Caco-2 (cell line): ENCODE measurements around the gene MOV10L1. TPM values are rescaled to one million over a fixed set of nuclear protein-coding genes. Genes with fewer than 3 reads are reported as not detected.

Source experiments
- BruUV-seq: library from RNA; stranded (reverse); fragments of 400-500 nt; replicated peaks from 2 replicates; lab custom pipeline; 2021; lab: Mats Ljungman, UMichigan
- CTCF ChIA-PET: fragments of 300-600 bp; sonication (Branson Sonifier 250); formaldehyde crosslinking; loops from one replicate; lab custom pipeline; 2022; ENCODE audit warnings: antibody characterized with exemption; lab: Charles Lee
- POLR2A ChIA-PET: fragments of 300-600 bp; sonication (Branson Sonifier 250); formaldehyde crosslinking; loops from one replicate; lab custom pipeline; 2022; ENCODE audit warnings: antibody characterized with exemption; lab: Charles Lee
- DNase-seq, 2 experiments: peaks; one replicate each; pipeline versions ENCODE4 v3.0.0 to v3.0.0-alpha.2; 2020 to 2022
- H3K27me3 ChIP-seq: replicated peaks from 2 replicates; pipeline ENCODE4 v1.6.0; 2011; ENCODE audit warnings: low read length; ENCODE audit not compliant: control insufficient read depth, insufficient read depth
- H3K36me3 ChIP-seq: 2 replicates; pipeline ENCODE4 v1.5.1; 2011; ENCODE audit warnings: low read length; ENCODE audit not compliant: control insufficient read depth, insufficient read depth
- H3K4me1 ChIP-seq: fragments of 250-450 bp; sonication (Bioruptor Pico); 2 replicates; pipeline ENCODE4 v1.5.1; 2020; ENCODE audit warnings: mild to moderate bottlenecking
- H3K4me3 ChIP-seq: 2 replicates; pipeline ENCODE4 v1.5.1; 2011; ENCODE audit warnings: low read depth, mild to moderate bottlenecking, control low read depth, low read length
- H3K9me3 ChIP-seq: fragments of 250-450 bp; sonication (Bioruptor Pico); 2 replicates; pipeline ENCODE4 v1.5.1; 2020; ENCODE audit warnings: mild to moderate bottlenecking, moderate library complexity
- H3K27ac Mint-ChIP-seq: one replicate; pipeline ENCODE4 v1.8.0; 2022; ENCODE audit warnings: mixed read lengths; ENCODE audit not compliant: unreplicated experiment
- H3K27me3 Mint-ChIP-seq: one replicate; pipeline ENCODE4 v1.8.0; 2022; ENCODE audit warnings: mixed read lengths; ENCODE audit not compliant: insufficient read depth, unreplicated experiment
- H3K36me3 Mint-ChIP-seq: one replicate; pipeline ENCODE4 v1.8.0; 2022; ENCODE audit warnings: mild to moderate bottlenecking, mixed read lengths; ENCODE audit not compliant: insufficient read depth, unreplicated experiment
- H3K4me1 Mint-ChIP-seq: one replicate; pipeline ENCODE4 v1.8.0; 2022; ENCODE audit warnings: low read depth, mixed read lengths; ENCODE audit not compliant: unreplicated experiment
- H3K4me3 Mint-ChIP-seq: one replicate; pipeline ENCODE4 v1.8.0; 2022; ENCODE audit warnings: mild to moderate bottlenecking, moderate library complexity, mixed read lengths; ENCODE audit not compliant: unreplicated experiment
- H3K9me3 Mint-ChIP-seq: one replicate; pipeline ENCODE4 v1.8.0; 2022; ENCODE audit warnings: mixed read lengths; ENCODE audit not compliant: unreplicated experiment
- intact Hi-C: fragments of 100-400 bp; cut with micrococcal nuclease; formaldehyde crosslinking; loops from one replicate; pipeline ENCODE4 v1.10.0; 2022; ENCODE audit not compliant: unreplicated experiment
- total RNA-seq: library from RNA; stranded (reverse); gene quantifications from 2 replicates; pipeline ENCODE4 v1.2.3, GENCODE V29; 2022
- TF ChIP-seq, protein P1 (sequence below), 2 experiments: fragments of 200-600 bp in 1 of 2; IDR thresholded peaks; 1 replicate in 1 of 2; 2 replicates in 1 of 2; pipeline versions ENCODE4 v1.5.1 to v1.8.0; 2011 to 2022; ENCODE audit warnings: antibody characterized with exemption in 1 of 2, control low read depth in 1 of 2, inconsistent platforms in 1 of 2, low read depth in 1 of 2, low read length in 1 of 2, mild to moderate bottlenecking in 1 of 2, moderate library complexity in 1 of 2; ENCODE audit not compliant: insufficient read depth in 1 of 2, severe bottlenecking in 1 of 2, unreplicated experiment in 1 of 2

MOV10L1 gene
- total RNA-seq, 1 experiment from 2014 or later = not detected

DNA sequence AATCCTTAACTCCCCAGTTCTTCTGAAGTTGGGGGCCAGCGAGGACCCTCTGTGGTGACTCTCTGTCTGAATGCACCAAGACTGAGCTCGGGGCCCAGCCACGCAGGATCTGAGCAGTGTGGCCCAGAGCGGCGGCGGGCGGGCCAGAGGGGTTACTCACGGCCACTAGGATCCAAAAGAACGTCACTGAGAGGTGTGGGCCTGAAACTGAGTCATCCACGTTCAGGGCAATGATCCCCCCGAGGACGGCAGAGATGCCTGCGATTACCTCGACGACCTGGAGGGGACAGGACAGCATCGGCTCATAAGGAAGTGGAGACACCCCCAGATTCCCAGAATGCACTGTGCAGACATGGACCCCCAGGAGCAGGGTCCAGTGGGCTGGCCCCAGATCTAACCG, 15.8 kb upstream of the MOV10L1 start:
- POLR2A ChIA-PET = no interaction called here
- BruUV-seq = no TSS peak
- no peak for DNase-seq
- intact Hi-C loops = no loop called here
- no peaks in the 10 kb centered on the region for H3K36me3 ChIP-seq
- Mint-ChIP-seq H3K27me3 (no peaks in the 10 kb centered on the region), H3K4me3 (no peak overlapping the region), H3K27ac (no peak overlapping the region), H3K36me3 (no peaks in the 10 kb centered on the region), H3K9me3 (no peaks in the 10 kb centered on the region), H3K4me1 (no peaks in the 10 kb centered on the region)
- H3K4me1 ChIP-seq = no peaks in the 10 kb centered on the region
- TF ChIP-seq, protein P1, sequence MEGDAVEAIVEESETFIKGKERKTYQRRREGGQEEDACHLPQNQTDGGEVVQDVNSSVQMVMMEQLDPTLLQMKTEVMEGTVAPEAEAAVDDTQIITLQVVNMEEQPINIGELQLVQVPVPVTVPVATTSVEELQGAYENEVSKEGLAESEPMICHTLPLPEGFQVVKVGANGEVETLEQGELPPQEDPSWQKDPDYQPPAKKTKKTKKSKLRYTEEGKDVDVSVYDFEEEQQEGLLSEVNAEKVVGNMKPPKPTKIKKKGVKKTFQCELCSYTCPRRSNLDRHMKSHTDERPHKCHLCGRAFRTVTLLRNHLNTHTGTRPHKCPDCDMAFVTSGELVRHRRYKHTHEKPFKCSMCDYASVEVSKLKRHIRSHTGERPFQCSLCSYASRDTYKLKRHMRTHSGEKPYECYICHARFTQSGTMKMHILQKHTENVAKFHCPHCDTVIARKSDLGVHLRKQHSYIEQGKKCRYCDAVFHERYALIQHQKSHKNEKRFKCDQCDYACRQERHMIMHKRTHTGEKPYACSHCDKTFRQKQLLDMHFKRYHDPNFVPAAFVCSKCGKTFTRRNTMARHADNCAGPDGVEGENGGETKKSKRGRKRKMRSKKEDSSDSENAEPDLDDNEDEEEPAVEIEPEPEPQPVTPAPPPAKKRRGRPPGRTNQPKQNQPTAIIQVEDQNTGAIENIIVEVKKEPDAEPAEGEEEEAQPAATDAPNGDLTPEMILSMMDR (IDR thresholded peaks at IDR 0.05; ENCODE audit: insufficient read depth in 1 of 2, low read depth in 1 of 2, low read length in 1 of 2, severe bottlenecking in 1 of 2, unreplicated experiment in 1 of 2) = no peak
- no peak overlapping the region for H3K4me3 ChIP-seq
- CTCF ChIA-PET = no interaction called here
- no peaks in the 10 kb centered on the region for H3K9me3 ChIP-seq
- no peaks in the 10 kb centered on the region for H3K27me3 ChIP-seq

- H3K27me3 ChIP-seq = no peaks in the 10 kb centered on the region
- Mint-ChIP-seq H3K4me1 (no peaks in the 10 kb centered on the region), H3K4me3 (no peak overlapping the region), H3K9me3 (no peaks in the 10 kb centered on the region), H3K36me3 (no peaks in the 10 kb centered on the region), H3K27ac (no peak overlapping the region), H3K27me3 (no peaks in the 10 kb centered on the region)
- intact Hi-C loops = no loop called here
- no peaks in the 10 kb centered on the region for H3K36me3 ChIP-seq
- CTCF ChIA-PET = no interaction called here
- no peaks in the 10 kb centered on the region for H3K9me3 ChIP-seq
- no peak overlapping the region for H3K4me3 ChIP-seq
- POLR2A ChIA-PET = no interaction called here
- TF ChIP-seq, protein P1 (IDR thresholded peaks at IDR 0.05; ENCODE audit: insufficient read depth in 1 of 2, low read depth in 1 of 2, low read length in 1 of 2, severe bottlenecking in 1 of 2, unreplicated experiment in 1 of 2) = no peak
- DNase-seq = no peak
- no TSS peak for BruUV-seq
- H3K4me1 ChIP-seq = no peaks in the 10 kb centered on the region
These were observed 15.0 kb upstream of the MOV10L1 start for GRCh38 chr22:50074551-50075530.

DNA sequence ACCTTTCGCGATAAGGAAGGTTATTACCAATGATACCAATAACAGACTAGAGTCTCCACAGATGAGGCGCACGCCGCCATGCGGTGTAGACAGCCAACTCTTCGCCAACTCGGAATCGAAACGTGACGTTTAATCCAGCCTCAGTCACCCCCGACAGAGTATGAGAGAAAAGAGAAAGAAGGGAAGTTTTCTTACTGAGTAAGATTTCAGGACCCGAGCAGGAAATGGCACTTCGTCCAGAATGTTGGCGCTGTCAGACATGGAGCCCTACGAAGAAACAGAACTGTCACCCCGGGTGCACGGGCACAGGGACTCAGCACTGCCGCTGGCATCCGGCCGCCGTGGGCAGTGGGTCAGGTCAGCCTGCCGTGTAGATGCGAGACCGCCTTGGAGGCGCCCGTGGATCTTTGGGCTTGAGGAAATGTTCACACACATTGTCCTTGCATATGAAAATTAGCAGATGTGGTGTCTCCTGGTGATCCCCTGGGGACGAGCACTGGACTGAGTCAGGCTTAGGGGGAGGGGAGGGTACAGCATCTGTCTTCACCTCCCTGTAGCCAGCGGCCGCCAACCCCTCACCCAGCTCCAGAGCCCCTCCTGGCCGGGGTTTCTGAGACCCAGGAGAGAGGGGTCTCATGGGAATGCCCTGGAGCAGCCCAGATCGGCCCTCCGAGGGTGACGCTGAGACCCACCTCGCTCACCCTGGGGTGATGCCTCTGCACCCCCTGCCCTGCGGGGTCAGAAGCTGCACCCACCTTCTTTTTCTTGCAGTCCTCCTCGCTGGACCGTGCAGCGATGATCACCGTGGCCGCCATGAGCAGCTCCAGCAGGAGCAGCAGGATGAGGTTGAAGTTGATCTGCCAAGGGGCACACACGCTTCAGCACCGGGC, 12.9 kb upstream of the MOV10L1 start:
- ChIA-PET CTCF (no interaction called here), POLR2A (no interaction called here)
- no TSS peak for BruUV-seq
- Mint-ChIP-seq H3K4me3 (no peak overlapping the region), H3K9me3 (no peaks in the 10 kb centered on the region), H3K27ac (no peak overlapping the region), H3K27me3 (no peaks in the 10 kb centered on the region), H3K4me1 (no peaks in the 10 kb centered on the region), H3K36me3 (no peaks in the 10 kb centered on the region)
- no peaks in the 10 kb centered on the region for H3K36me3 ChIP-seq
- no peaks in the 10 kb centered on the region for H3K9me3 ChIP-seq
- intact Hi-C loops = no loop called here
- H3K4me1 ChIP-seq = peaks cover 1% of the 10 kb centered on the region; the same call in 1 of the 2 replicates
- TF ChIP-seq, protein P1 (IDR thresholded peaks at IDR 0.05; ENCODE audit: insufficient read depth in 1 of 2, low read depth in 1 of 2, low read length in 1 of 2, severe bottlenecking in 1 of 2, unreplicated experiment in 1 of 2) = no peak
- H3K4me3 ChIP-seq = no peak overlapping the region
- no peak for DNase-seq
- H3K27me3 ChIP-seq = no peaks in the 10 kb centered on the region
